H9 (cell line): Measurements from ENCODE around the gene RPL38. TPM values are rescaled to one million over a fixed set of nuclear protein-coding genes. Genes with fewer than 3 reads are reported as not detected.

ENCODE experiments used
- DNase-seq: peaks from one replicate; pipeline ENCODE4 v3.0.0-alpha.2; 2017
- H2AFZ ChIP-seq: one replicate; pipeline ENCODE4 v1.6.1; 2013; ENCODE audit warnings: mild to moderate bottlenecking, low read length, control low read depth, moderate library complexity
- H2AK5ac ChIP-seq: 2 replicates; pipeline ENCODE4 v1.6.1; 2013; ENCODE audit warnings: low read length, control low read depth, mixed read lengths; ENCODE audit not compliant: insufficient read length
- H2BK120ac ChIP-seq: one replicate; pipeline ENCODE4 v1.6.1; 2013; ENCODE audit warnings: low read depth, mild to moderate bottlenecking, low read length, control low read depth, inconsistent platforms; ENCODE audit not compliant: poor library complexity, severe bottlenecking
- H2BK12ac ChIP-seq: 2 replicates; pipeline ENCODE4 v1.6.1; 2013; ENCODE audit warnings: low read length, control low read depth, mixed read lengths, low read depth; ENCODE audit not compliant: insufficient read length
- H2BK15ac ChIP-seq: 2 replicates; pipeline ENCODE4 v1.6.1; 2013; ENCODE audit warnings: low read depth, low read length, control low read depth
- H2BK20ac ChIP-seq: one replicate; pipeline ENCODE4 v1.6.1; 2013; ENCODE audit warnings: low read depth, mild to moderate bottlenecking, low read length, control low read depth, inconsistent platforms; ENCODE audit not compliant: poor library complexity, severe bottlenecking
- H2BK5ac ChIP-seq: 2 replicates; pipeline ENCODE4 v1.6.1; 2013; ENCODE audit warnings: low read length, control low read depth, mixed read lengths; ENCODE audit not compliant: insufficient read length
- H3K14ac ChIP-seq: 2 replicates; pipeline ENCODE4 v1.6.1; 2013; ENCODE audit warnings: low read length, control low read depth; ENCODE audit not compliant: insufficient read depth
- H3K18ac ChIP-seq: 2 replicates; pipeline ENCODE4 v1.6.1; 2013; ENCODE audit warnings: low read depth, mild to moderate bottlenecking, mixed read lengths, low read length, control low read depth; ENCODE audit not compliant: insufficient read length
- H3K23ac ChIP-seq: 2 replicates; pipeline ENCODE4 v1.6.1; 2013; ENCODE audit warnings: low read length, control low read depth, mixed read lengths, low read depth; ENCODE audit not compliant: insufficient read length
- H3K23me2 ChIP-seq: 2 replicates; pipeline ENCODE4 v1.6.1; 2013; ENCODE audit warnings: low read depth, mild to moderate bottlenecking, mixed read lengths, low read length, control low read depth; ENCODE audit not compliant: insufficient read length, poor library complexity, severe bottlenecking
- H3K27ac ChIP-seq: 2 replicates; pipeline ENCODE4 v1.5.1; 2013; ENCODE audit warnings: low read length, control low read depth, mixed read lengths, low read depth; ENCODE audit not compliant: insufficient read length
- H3K27me3 ChIP-seq: 2 replicates; pipeline ENCODE4 v1.6.1; 2013; ENCODE audit warnings: low read length, control low read depth, inconsistent platforms; ENCODE audit not compliant: insufficient read depth
- H3K4ac ChIP-seq: 2 replicates; pipeline ENCODE4 v1.6.1; 2013; ENCODE audit warnings: low read depth, mild to moderate bottlenecking, control low read depth, inconsistent platforms, low read length, moderate library complexity
- H3K4me1 ChIP-seq: 2 replicates; pipeline ENCODE4 v1.6.1; 2013; ENCODE audit warnings: low read length, control low read depth, inconsistent platforms; ENCODE audit not compliant: insufficient read depth
- H3K4me2 ChIP-seq: 2 replicates; pipeline ENCODE4 v1.6.1; 2013; ENCODE audit warnings: low read length, control low read depth, mixed read lengths; ENCODE audit not compliant: insufficient read length, insufficient read depth
- H3K56ac ChIP-seq: 2 replicates; pipeline ENCODE4 v1.6.1; 2013; ENCODE audit warnings: low read depth, mild to moderate bottlenecking, mixed read lengths, low read length, control low read depth; ENCODE audit not compliant: insufficient read length
- H3K79me1 ChIP-seq: 2 replicates; pipeline ENCODE4 v1.6.1; 2013; ENCODE audit warnings: low read depth, mild to moderate bottlenecking, moderate library complexity, low read length, control low read depth, inconsistent platforms; ENCODE audit not compliant: insufficient read depth, poor library complexity, severe bottlenecking
- H3K79me2 ChIP-seq: 2 replicates; pipeline ENCODE4 v1.6.1; 2013; ENCODE audit warnings: low read length, control low read depth, inconsistent platforms; ENCODE audit not compliant: insufficient read depth
- H3K9ac ChIP-seq: 2 replicates; pipeline ENCODE4 v1.6.1; 2013; ENCODE audit warnings: low read length, control low read depth, mixed read lengths; ENCODE audit not compliant: insufficient read length; ENCODE audit errors: extremely low read depth
- H3K9me3 ChIP-seq: one replicate; pipeline ENCODE4 v1.6.1; 2013; ENCODE audit warnings: low read depth, low read length, inconsistent platforms; ENCODE audit not compliant: control insufficient read depth
- H3T11ph ChIP-seq: one replicate; pipeline ENCODE4 v1.6.1; 2013; ENCODE audit warnings: mild to moderate bottlenecking, low read length, control low read depth, inconsistent platforms
- H4K20me1 ChIP-seq: one replicate; pipeline ENCODE4 v1.6.1; 2013; ENCODE audit not compliant: control insufficient read depth, insufficient read length, insufficient read depth
- H4K5ac ChIP-seq: 2 replicates; pipeline ENCODE4 v1.6.1; 2013; ENCODE audit warnings: low read depth, mild to moderate bottlenecking, mixed read lengths, low read length, control low read depth; ENCODE audit not compliant: insufficient read length
- H4K8ac ChIP-seq: replicated peaks from 2 replicates; pipeline ENCODE4 v1.6.1; 2013; ENCODE audit warnings: low read length, control low read depth, mixed read lengths, low read depth; ENCODE audit not compliant: insufficient read length
- H4K91ac ChIP-seq: 2 replicates; pipeline ENCODE4 v1.6.1; 2013; ENCODE audit warnings: low read depth, mild to moderate bottlenecking, moderate library complexity, mixed read lengths, low read length, control low read depth; ENCODE audit not compliant: insufficient read length
- H3K27ac Mint-ChIP-seq, 3 experiments: 2 replicates in 2 of 3; 3 replicates in 1 of 3; pipeline ENCODE4 v1.8.0; 2020 to 2021; ENCODE audit warnings: mixed read lengths in 3 of 3, mild to moderate bottlenecking in 1 of 3, moderate library complexity in 1 of 3
- H3K27me3 Mint-ChIP-seq: 2 replicates; pipeline ENCODE4 v1.8.0; 2021; ENCODE audit warnings: low read depth, mild to moderate bottlenecking, moderate library complexity, mixed read lengths
- H3K36me3 Mint-ChIP-seq, 3 experiments: 2 replicates in 2 of 3; 3 replicates in 1 of 3; pipeline ENCODE4 v1.8.0; 2020 to 2021; ENCODE audit warnings: low read depth in 3 of 3, mixed read lengths in 3 of 3; ENCODE audit not compliant: insufficient read depth in 1 of 3
- H3K4me1 Mint-ChIP-seq, 2 experiments: 2 replicates each; pipeline ENCODE4 v1.8.0; 2020; ENCODE audit warnings: mixed read lengths in 2 of 2
- H3K4me3 Mint-ChIP-seq, 2 experiments: 2 replicates in 1 of 2; 3 replicates in 1 of 2; pipeline ENCODE4 v1.8.0; 2020 to 2021; ENCODE audit warnings: mild to moderate bottlenecking in 2 of 2, mixed read lengths in 2 of 2, moderate library complexity in 1 of 2
- H3K9me3 Mint-ChIP-seq, 2 experiments: 2 replicates in 1 of 2; 3 replicates in 1 of 2; pipeline ENCODE4 v1.8.0; 2020; ENCODE audit warnings: mild to moderate bottlenecking in 2 of 2, mixed read lengths in 2 of 2, moderate library complexity in 1 of 2
- CTCF ChIP-seq: fragments of 200-600 bp; sonication (generic); conservative IDR thresholded peaks from 3 replicates; pipeline ENCODE4 v1.8.0; 2021; ENCODE audit warnings: antibody characterized with exemption, mild to moderate bottlenecking
- WGBS: extraction: QIAGEN DNeasy Blood & Tissue Kit; methylation state at CpG from one replicate; pipeline ENCODE4 v1.1.7; 2013; ENCODE audit warnings: missing lambda C conversion rate, low lambda C conversion rate, mixed read lengths; ENCODE audit not compliant: insufficient read length; ENCODE audit errors: extremely low coverage; 5-methylcytosine and 5-hydroxymethylcytosine counted together
- total RNA-seq: library from RNA; stranded (reverse); gene quantifications from 2 replicates; pipeline ENCODE4 v1.2.1, GENCODE V29; 2021

Gene RPL38
- total RNA-seq, 1 experiment from 2014 or later: 1,358 TPM

GRCh38 chr17:74170924-74171323 is 32.6 kb upstream of the RPL38 start:
- Histone ChIP-seq H3K9ac (no peak overlapping the region), H2BK120ac (no peak overlapping the region), H4K5ac (no peak overlapping the region), H2AFZ (no peak overlapping the region), H2BK20ac (no peak overlapping the region), H3T11ph (no peak overlapping the region), H3K23me2 (no peaks in the 10 kb centered on the region), H2AK5ac (no peak overlapping the region), H2BK5ac (no peak overlapping the region), H2BK12ac (no peak overlapping the region), H3K79me1 (no peaks in the 10 kb centered on the region), H3K23ac (no peak overlapping the region), H3K79me2 (no peaks in the 10 kb centered on the region), H3K27me3 (no peaks in the 10 kb centered on the region), H3K27ac (no peak overlapping the region), H3K4me1 (no peaks in the 10 kb centered on the region), H3K14ac (no peak overlapping the region), H3K4ac (no peak overlapping the region), H2BK15ac (no peak overlapping the region), H4K20me1 (no peaks in the 10 kb centered on the region), H4K8ac (no peak overlapping the region), H3K9me3 (no peaks in the 10 kb centered on the region), H4K91ac (no peak overlapping the region), H3K18ac (no peak overlapping the region), H3K4me2 (no peak overlapping the region), H3K56ac (no peak overlapping the region)
- Mint-ChIP-seq H3K4me3 (no peak overlapping the region), H3K27ac (no peak overlapping the region), H3K9me3 (peaks cover 2 to 6% of the 10 kb centered on the region in 2 experiments; a peak in 2 of 5 replicates), H3K36me3 (no peaks in the 10 kb centered on the region), H3K4me1 (peaks cover 0 to 3% of the 10 kb centered on the region in 2 experiments; a peak in 1 of 4 replicates), H3K27me3 (peaks cover 22% of the 10 kb centered on the region)
- DNase-seq: no peak
- WGBS: no CpG with 5 or more reads among the region's 1 CpG
- no peak for TF ChIP-seq CTCF
